ENCODE measurements around the gene CHST11. TPM values are rescaled to one million over a fixed set of nuclear protein-coding genes. Genes with fewer than 3 reads are reported as not detected.

CHST11 gene
- total and polyA plus RNA-seq, 9 of the 15 experiments (the other 6 are each of a cell fraction or from before 2014, with no cell fraction given) = 2.3 to 38.7 (median 15.0) TPM

- POLR2A ChIA-PET = interaction anchor here (0.9 kb wide), 1 partner anchor 121 kb away, joined by 4 read pairs; no protein-coding TSS in a partner anchor
- no peaks in the 10 kb centered on the region for H4K20me1 ChIP-seq (replicated peaks; ENCODE audit: control insufficient read depth, insufficient read depth, low read length)
- intact Hi-C loops (cut with micrococcal nuclease) (no loop called here), in situ Hi-C loops (cut with MboI) (no loop called here)
- no peak overlapping the region for H3K27ac ChIP-seq (ENCODE audit: extremely low read depth, low read depth, low read length)
- WGBS (ENCODE audit: insufficient coverage, low coverage, missing lambda C conversion rate) = 52% methylated on average over 4 of the region's 6 CpGs
- DNase-seq (ENCODE audit: extremely low read depth in 1 of 4, low spot score in 3 of 4) (peak in 1 of 4 experiments; percentile 29), ATAC-seq (peak; percentile 64), FAIRE-seq (no peak)
- no peak overlapping the region for H3K4me2 ChIP-seq (ENCODE audit: insufficient read depth, low read length)
- H3K79me2 ChIP-seq (ENCODE audit: control insufficient read depth, insufficient read depth, low read length) = peaks cover 30% of the 10 kb centered on the region; the same call in 2 of the 3 replicates
- no peak for TF ChIP-seq YY1 (IDR thresholded peaks at IDR 0.05; ENCODE audit: borderline replicate concordance in 1 of 3, control insufficient read depth in 1 of 3, extremely low read depth in 1 of 3, insufficient read depth in 3 of 3, insufficient read length in 1 of 3, insufficient replicate concordance in 2 of 3, low read depth in 1 of 3, low read length in 2 of 3)
- TF ChIP-seq NR2C2 (CRISPR knock-in tag; IDR thresholded peaks at IDR 0.05) = no peak
- TF ChIP-seq NR2C2 (tag; IDR thresholded peaks at IDR 0.05) = peak; percentile 26
- peak; percentile 45 for TF ChIP-seq NFE2 (IDR thresholded peaks at IDR 0.05; ENCODE audit: low read depth)
- H3K4me3 ChIP-seq = no peak overlapping the region
- CTCF ChIA-PET (ENCODE audit: low intra/inter-chr PET ratio) = no interaction called here
- H2AFZ ChIP-seq (ENCODE audit: low read depth, low read length) = no peak overlapping the region
- peaks cover 4 to 7% of the 10 kb centered on the region in 2 experiments; a peak in 2 of 5 replicates for H3K4me1 ChIP-seq (replicated peaks in 1 of 2; ENCODE audit: control insufficient read depth in 2 of 2, insufficient read depth in 2 of 2, low read length in 2 of 2)
- no peaks in the 10 kb centered on the region for H3K9me1 ChIP-seq (ENCODE audit: control insufficient read depth, insufficient read depth, low read length)
- H3K9ac ChIP-seq (ENCODE audit: insufficient read depth in 1 of 2, low read depth in 2 of 2, low read length in 2 of 2) = peak overlapping the region in 1 of 2 experiments; percentile 19; a peak in 1 of 4 replicates
- no TSS peak for BruUV-seq (replicated peaks)
- H3K9me3 ChIP-seq (replicated peaks; ENCODE audit: control insufficient read depth, insufficient read depth, low read depth, low read length) = peaks cover 2% of the 10 kb centered on the region; the same call in 1 of the 2 replicates
- no peaks in the 10 kb centered on the region for H3K27me3 ChIP-seq (ENCODE audit: control insufficient read depth in 2 of 2, insufficient read depth in 2 of 2, low read length in 2 of 2)
- peaks cover 12% of the 10 kb centered on the region; the same call in 2 of the 3 replicates for H3K36me3 ChIP-seq (ENCODE audit: control insufficient read depth, insufficient read depth, low read length)
These were observed 180.9 kb downstream of the CHST11 start for GRCh38 chr12:104637604-104638003.
